Measurements from ENCODE around the gene MRPS22.

GRCh38 chr3:139355476-139355875, 11.7 kb downstream of the MRPS22 start:
- no peak for TF ChIP-seq CTCF (IDR thresholded peaks at IDR 0.05)
- no peak for TF ChIP-seq POLR2A (IDR thresholded peaks at IDR 0.05)

All from testis (tissue), 2 donors.